ENCODE results near the gene SORCS2.

- TF ChIP-seq POLR2A (IDR thresholded peaks at IDR 0.05) (no peak), POLR2AphosphoS5 (IDR thresholded peaks at IDR 0.05) (no peak), EP300 (IDR thresholded peaks at IDR 0.05) (no peak)
- TF ChIP-seq, protein P1, sequence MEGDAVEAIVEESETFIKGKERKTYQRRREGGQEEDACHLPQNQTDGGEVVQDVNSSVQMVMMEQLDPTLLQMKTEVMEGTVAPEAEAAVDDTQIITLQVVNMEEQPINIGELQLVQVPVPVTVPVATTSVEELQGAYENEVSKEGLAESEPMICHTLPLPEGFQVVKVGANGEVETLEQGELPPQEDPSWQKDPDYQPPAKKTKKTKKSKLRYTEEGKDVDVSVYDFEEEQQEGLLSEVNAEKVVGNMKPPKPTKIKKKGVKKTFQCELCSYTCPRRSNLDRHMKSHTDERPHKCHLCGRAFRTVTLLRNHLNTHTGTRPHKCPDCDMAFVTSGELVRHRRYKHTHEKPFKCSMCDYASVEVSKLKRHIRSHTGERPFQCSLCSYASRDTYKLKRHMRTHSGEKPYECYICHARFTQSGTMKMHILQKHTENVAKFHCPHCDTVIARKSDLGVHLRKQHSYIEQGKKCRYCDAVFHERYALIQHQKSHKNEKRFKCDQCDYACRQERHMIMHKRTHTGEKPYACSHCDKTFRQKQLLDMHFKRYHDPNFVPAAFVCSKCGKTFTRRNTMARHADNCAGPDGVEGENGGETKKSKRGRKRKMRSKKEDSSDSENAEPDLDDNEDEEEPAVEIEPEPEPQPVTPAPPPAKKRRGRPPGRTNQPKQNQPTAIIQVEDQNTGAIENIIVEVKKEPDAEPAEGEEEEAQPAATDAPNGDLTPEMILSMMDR (IDR thresholded peaks at IDR 0.05) = no peak
These were observed 320.1 kb downstream of the SORCS2 start for GRCh38 chr4:7512428-7512827.
